ENCODE measurements around the gene DGKZ.

Gene DGKZ

GRCh38 chr11:46393759-46394158, 46.5 kb downstream of the DGKZ start:
- DNase-seq (ENCODE audit: low read depth): no peak

GRCh38 chr11:46397526-46397925, 50.3 kb downstream of the DGKZ start:
- no peak for DNase-seq (ENCODE audit: low read depth)

DNA sequence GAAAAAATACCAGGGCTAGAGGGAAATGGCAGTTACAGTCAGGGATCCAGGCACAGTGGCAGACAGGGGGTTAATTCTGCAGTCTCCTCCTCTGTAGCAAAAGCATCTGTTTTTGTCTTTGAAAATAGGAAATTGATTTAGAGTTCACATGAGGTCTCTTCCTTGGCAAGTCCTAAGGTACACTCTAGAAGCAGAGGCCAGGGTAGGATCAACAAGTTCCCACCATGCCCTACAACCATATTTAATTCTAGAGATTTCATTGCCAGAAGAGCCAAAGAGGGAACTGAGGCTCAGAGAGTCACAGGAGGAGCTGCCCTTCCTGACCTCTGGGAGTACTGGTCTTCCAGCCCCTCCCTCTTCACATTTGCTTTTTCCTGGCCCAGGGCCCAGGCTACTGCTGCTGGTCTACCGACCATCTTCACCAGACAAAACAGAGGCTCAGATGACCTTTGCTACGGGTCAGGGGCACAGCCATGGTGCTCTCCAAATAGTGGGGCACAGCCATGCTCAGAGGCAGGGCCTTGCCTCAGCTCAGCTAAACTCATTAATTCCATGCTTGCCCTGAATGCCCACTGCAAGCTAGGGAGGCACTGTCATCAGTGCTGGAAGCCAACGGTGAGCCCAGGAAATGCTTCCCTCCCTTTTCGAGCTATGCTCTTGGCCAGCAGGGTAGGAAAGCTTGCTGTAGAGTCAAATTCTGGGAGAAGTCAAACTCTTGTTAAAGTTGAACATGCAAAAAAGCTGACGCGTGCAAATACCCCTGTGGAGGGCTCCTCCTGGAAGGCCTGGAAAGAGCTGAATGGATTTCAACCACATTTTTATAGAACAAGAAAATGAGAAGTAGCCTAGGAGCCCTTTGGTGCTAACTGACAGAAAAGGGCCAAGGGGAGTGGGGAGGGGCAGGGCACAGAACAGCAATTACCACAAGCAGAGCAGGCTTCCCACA, 56.0 kb downstream of the DGKZ start:
- DNase-seq (ENCODE audit: low read depth): no peak

DNA sequence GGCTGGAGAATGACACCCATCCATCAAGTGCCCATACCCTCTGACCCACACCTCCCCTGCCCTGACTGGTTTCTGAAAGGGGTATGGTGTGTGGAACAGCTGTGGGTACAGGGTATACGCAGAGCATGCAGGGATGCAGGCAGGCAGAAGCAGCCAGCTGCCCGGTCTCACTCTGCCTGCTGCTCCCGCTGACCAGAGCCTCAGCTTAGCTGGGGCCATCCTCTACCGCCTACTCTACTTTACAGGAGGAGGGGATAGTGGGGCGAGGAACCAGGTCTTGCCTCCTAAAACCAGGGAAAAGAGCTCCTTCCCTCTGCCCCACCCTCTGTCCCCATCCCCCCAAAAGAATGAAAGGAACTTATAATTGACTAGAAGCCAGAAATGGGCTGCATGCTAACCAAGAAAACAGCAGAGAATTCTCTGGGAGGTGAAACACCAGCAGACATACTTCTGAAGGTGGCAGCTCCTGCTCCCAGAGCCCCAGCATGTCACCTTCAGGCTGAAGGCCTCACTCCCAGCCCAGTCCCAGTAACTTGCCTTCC, 57.3 kb downstream of the DGKZ start:
- DNase-seq (ENCODE audit: low read depth): no peak

GRCh38 chr11:46407635-46408034, 60.4 kb downstream of the DGKZ start:
- no peak for DNase-seq (ENCODE audit: low read depth)

DNA sequence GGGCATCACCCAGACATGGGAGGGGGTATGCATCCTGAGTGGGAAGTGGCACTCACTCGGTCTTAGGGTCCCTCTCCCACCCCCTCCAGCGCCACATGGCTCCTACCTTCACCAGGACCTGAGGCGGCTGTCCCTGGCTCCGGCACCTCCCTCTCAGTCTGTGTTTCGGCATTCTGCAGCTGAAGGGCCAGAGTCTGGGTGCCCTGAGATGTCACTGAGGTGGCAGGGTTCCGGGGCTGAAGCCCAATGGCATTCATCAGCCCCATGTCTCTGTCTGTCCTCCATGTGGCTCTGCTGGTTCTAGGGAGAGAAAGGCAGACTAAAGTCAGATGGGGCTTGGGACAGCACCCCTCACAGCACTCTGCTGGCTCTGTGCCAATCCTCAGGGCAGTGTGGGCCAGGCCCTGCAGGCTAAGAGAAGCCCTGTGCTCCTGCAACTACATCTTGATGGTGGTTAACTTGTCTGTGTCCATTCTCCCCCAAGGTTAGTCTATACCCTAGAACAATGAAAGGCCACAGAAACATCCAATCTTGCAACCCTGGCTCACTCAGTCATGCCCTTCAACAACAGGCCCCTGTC, 61.2 kb downstream of the DGKZ start:
- no peak for DNase-seq (ENCODE audit: low read depth)

- no peak for DNase-seq (ENCODE audit: low read depth)
Observed at GRCh38 chr11:46410021-46410420, 62.8 kb downstream of the DGKZ start.

- no peak for DNase-seq (ENCODE audit: low read depth)
Observed at GRCh38 chr11:46413760-46414465, 66.7 kb downstream of the DGKZ start.

DNA sequence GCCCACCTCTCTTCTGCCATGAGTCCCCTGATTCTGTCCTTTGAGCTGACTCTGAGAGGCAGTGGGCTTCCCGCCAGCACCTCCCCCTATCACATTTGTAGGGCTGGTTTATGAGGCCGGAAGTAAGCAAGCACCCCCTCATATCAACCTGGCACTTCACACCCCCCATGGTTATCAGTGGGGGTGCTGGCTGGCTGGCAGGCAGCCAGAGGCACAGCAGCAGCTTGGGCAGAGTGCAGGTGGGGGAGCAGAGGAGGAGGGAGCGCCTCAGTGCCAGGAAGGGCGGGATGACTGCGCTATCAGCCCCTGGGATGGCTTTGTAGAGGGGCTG, 67.2 kb downstream of the DGKZ start:
- DNase-seq (ENCODE audit: low read depth): no peak

DNA sequence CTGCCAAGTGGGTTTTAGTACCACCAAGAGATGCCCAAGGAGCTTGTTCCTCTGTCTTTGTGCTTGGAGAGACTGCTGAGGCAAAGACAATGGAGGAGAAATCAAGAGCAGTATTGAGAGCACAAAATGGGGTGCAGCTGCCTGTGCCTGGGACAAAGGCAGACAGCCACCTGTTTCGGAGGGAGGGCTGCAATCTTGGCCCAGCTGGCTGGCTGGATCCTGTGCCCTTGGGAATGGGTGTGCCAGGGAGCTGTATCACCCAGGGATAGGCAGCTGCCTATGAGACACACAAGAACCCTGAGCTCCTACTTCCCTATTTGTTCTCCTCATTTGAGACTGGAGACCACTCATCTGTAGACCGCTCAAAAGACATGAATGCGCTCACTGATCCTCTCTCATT, 67.6 kb downstream of the DGKZ start:
- no peak for DNase-seq (ENCODE audit: low read depth)

GRCh38 chr11:46417711-46418110, 70.4 kb downstream of the DGKZ start:
- DNase-seq (ENCODE audit: low read depth): no peak

DNA sequence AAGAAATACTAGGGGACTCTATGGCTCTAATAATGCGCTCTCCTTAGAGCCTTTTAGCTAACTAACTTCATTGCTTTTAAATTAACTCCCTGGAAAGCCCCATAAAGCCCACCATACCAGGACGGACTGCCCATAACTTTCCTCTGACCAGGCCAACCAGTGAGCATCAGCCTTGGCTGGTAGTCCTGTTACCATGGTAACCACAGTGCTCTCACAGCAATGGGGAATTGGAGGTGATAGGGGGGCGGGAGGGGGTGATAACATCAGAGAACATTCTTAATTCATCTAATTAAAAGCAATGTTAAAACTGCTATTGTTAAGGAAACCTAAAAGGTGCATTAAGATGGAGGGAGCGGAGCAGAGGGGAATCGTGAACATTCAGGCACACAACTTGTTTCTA, 71.5 kb downstream of the DGKZ start:
- no peak for DNase-seq (ENCODE audit: low read depth)

- DNase-seq (ENCODE audit: low read depth): no peak
Observed at GRCh38 chr11:46420513-46420912, 73.2 kb downstream of the DGKZ start.

- no peak for DNase-seq (ENCODE audit: low read depth)
Observed at GRCh38 chr11:46421257-46421880, 74.1 kb downstream of the DGKZ start.

DNA sequence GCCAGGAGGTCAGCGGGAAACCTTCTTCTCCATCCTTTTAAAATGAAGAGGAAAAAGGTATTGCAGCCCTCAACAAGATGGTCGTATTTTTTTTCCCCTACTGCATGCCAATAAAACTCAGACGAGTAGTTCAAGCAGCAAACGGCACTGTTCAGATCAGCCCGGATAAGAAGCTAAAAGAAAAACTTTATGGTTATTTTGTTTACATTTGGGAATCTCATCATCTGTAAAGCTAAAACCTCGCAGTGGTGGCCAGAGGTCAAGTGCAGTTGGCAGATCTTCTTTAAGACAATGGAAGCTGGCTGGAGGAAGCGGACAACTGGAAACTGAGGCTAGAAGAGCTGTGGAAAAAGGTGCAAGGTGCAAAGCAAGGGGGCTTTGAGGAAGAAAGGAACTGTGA, 75.3 kb downstream of the DGKZ start:
- no peak for DNase-seq (ENCODE audit: low read depth)

- no peak for DNase-seq (ENCODE audit: low read depth)
Observed at GRCh38 chr11:46426233-46426991, 79.1 kb downstream of the DGKZ start.

DNA sequence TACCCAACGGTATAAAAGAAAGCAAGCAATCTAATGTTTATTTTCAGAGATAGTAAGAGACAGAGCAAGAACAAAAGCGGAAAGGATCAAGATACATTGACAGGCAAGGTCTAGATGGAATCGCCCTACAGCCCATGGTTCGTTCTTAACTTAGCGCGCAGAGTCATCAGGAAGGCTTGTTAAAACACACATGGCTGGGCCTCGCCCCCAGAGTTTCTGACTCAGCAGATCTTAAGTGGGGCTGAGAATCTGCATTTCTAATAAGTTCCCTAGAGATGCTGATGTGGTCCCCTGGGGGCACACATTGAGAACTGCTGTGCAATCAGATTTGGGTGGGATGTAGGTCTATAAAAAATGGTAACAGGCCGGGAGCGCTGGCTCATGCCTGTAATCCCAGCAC, 80.1 kb downstream of the DGKZ start:
- DNase-seq (ENCODE audit: low read depth): no peak

DNA sequence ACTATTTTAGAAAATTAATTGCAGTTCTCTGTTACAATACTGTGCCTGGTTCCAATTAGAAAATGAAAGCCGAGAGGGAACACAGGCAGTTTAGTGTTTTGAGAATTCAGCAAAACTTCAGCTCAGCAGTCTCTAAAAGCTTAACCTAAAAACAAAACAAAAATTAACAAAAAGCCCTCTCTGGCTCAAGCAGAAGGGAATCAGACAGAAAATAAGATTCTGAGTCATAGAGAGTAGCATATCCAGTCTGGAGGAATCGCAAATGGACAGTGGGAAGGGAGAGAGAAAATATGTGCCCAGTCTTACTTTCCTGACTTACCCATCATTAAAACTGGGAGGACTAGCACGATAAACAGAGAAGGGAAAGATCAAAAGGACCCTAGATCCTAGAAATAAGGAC, 82.5 kb downstream of the DGKZ start:
- DNase-seq (ENCODE audit: low read depth): no peak
